Measurements from ENCODE around the gene CAMSAP1. TPM values are rescaled to one million over a fixed set of nuclear protein-coding genes. Genes with fewer than 3 reads are reported as not detected.
"Not testable (repeated sequence)": the region's sequence is repeated elsewhere in the genome, so short reads cannot be mapped to it uniquely, and the experiment has no call there.

The CAMSAP1 gene
- total and polyA plus RNA-seq, 4 donors = 41.7 to 58.8 (median 45.0) TPM

DNA sequence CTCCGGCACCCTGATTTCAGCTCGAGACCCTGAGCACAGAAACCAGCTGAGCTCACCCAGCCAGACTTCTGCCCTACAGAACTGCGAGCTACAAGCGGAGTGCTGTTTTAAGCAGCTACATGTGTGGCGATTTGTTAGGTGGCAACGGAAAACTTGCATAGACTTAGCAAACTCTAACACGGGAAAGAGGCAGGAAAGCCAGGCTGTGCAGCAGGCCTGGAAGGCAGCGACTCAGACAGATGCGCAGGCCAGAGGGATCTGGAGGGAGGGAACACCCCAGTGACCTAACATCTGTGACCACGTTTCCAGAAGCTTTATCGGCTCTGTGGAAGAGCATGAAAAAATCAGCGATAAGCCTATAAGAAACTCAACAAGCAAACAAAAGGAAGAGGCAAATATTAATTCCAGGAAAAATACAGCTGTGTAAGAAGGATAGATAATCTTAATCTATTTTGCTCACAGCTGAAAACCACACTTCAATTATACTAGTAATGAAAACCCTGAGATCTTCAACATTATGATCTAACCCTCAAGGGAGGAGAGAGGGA lies 42.9 kb upstream of the CAMSAP1 start:
- Histone ChIP-seq H3K27ac (ENCODE audit: low read depth, low read length) (no peak overlapping the region), H3K4me3 (ENCODE audit: low read depth, low read length) (no peak overlapping the region), H3K36me3 (ENCODE audit: control insufficient read depth, insufficient read depth, low read length) (peaks cover 89% of the 10 kb centered on the region), H3K9me3 (ENCODE audit: control insufficient read depth, insufficient read depth, low read length) (no peaks in the 10 kb centered on the region), H3K4me1 (ENCODE audit: control insufficient read depth, insufficient read depth, low read length) (no peaks in the 10 kb centered on the region), H3K27me3 (ENCODE audit: control insufficient read depth, insufficient read depth, low read length) (no peaks in the 10 kb centered on the region)
- WGBS (ENCODE audit: insufficient coverage) = 92% methylated on average over 9 of the region's 12 CpGs
- no peak for DNase-seq (ENCODE audit: low read depth in 4 of 6, low spot score in 6 of 6)

DNA sequence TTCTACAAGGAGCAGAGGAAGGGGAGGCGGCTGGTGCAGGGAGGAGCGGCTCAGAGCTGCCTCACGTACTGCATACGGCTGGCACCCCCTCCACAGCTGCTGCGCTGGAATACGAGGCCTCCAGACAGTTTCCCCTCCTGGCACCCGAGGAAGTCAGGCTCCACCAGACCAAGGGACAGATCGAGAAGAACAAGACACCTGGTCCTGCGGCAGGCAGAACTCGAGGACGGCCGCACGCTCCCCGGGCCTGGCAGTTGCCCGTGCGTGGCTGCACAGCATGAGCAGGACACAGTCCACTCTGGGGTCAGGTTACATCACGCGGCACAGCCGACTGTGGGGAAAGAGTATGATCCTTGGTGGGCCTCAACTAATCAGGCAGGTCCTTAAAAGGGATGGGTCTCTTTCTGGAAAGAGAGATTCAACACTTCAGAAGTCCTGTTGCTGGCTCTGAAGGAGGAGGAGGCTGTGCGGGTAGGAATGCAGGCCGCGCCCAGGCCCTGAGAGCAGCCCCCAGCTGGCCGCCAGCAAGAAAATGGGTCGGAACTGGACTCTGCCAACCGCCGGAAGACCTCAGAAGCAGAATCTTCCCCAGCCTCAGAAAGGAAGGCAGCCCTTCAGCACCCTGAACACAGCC lies 42.3 kb upstream of the CAMSAP1 start:
- Histone ChIP-seq H3K36me3 (ENCODE audit: control insufficient read depth, insufficient read depth, low read length) (peaks cover 92% of the 10 kb centered on the region), H3K4me1 (ENCODE audit: control insufficient read depth, insufficient read depth, low read length) (no peaks in the 10 kb centered on the region), H3K4me3 (ENCODE audit: low read depth, low read length) (no peak overlapping the region), H3K9me3 (ENCODE audit: control insufficient read depth, insufficient read depth, low read length) (no peaks in the 10 kb centered on the region), H3K27me3 (ENCODE audit: control insufficient read depth, insufficient read depth, low read length) (no peaks in the 10 kb centered on the region), H3K27ac (ENCODE audit: low read depth, low read length) (no peak overlapping the region)
- 91% methylated on average over 26 of the region's 26 CpGs for WGBS (ENCODE audit: insufficient coverage)
- DNase-seq (ENCODE audit: low read depth in 4 of 6, low spot score in 6 of 6) = no peak

DNA sequence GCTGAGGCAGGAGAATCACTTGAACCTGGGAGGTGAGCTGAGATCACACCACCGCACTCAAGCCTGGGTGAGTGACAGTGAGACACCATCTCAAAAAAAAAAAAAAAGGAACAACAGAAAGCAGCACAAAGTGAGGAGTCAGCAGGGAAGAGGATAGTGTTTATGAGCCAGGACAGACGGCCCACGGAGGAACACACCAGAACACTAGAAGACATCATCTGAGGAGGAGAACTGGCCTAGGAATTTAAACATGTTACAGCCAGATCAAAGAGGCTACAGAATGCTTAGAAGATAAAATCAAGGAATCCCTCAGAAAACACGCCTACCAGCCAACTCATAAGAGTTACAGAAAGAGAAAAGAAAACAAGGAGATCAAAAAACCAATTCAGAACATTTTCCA lies 41.6 kb upstream of the CAMSAP1 start:
- WGBS (ENCODE audit: insufficient coverage) = no CpG with 5 or more reads among the region's 4 CpGs
- Histone ChIP-seq H3K4me3 (ENCODE audit: low read depth, low read length) (no peak overlapping the region), H3K9me3 (ENCODE audit: control insufficient read depth, insufficient read depth, low read length) (no peaks in the 10 kb centered on the region), H3K27ac (ENCODE audit: low read depth, low read length) (no peak overlapping the region), H3K4me1 (ENCODE audit: control insufficient read depth, insufficient read depth, low read length) (no peaks in the 10 kb centered on the region), H3K27me3 (ENCODE audit: control insufficient read depth, insufficient read depth, low read length) (no peaks in the 10 kb centered on the region), H3K36me3 (ENCODE audit: control insufficient read depth, insufficient read depth, low read length) (peaks cover 92% of the 10 kb centered on the region)
- DNase-seq (ENCODE audit: low read depth in 4 of 6, low spot score in 6 of 6) = no peak

DNA sequence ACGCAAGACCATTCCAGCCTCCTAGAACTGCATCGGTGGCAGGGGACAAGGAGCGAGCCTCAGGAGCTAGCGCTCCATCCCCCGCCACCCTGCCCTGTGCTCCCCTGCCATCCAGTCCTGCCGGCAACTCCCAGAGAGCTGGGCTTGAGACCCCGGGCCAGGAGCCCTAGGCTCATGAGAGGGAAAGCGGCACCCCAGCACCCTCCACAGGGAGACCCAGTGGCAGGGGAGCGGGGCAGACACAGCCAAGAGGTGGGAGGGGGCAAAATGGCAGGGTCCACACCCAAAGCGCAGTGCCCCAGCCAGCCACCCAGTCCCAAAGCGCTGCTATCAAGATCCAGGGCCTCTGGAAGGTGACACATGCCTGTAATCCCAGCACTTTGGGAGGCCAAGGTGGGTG lies 41.1 kb upstream of the CAMSAP1 start:
- Histone ChIP-seq H3K4me3 (ENCODE audit: low read depth, low read length) (no peak overlapping the region), H3K27ac (ENCODE audit: low read depth, low read length) (no peak overlapping the region), H3K36me3 (ENCODE audit: control insufficient read depth, insufficient read depth, low read length) (peaks cover 91% of the 10 kb centered on the region), H3K4me1 (ENCODE audit: control insufficient read depth, insufficient read depth, low read length) (no peaks in the 10 kb centered on the region), H3K27me3 (ENCODE audit: control insufficient read depth, insufficient read depth, low read length) (no peaks in the 10 kb centered on the region), H3K9me3 (ENCODE audit: control insufficient read depth, insufficient read depth, low read length) (no peaks in the 10 kb centered on the region)
- WGBS (ENCODE audit: insufficient coverage) = 86% methylated on average over 11 of the region's 11 CpGs
- no peak for DNase-seq (ENCODE audit: low read depth in 4 of 6, low spot score in 6 of 6)

DNA sequence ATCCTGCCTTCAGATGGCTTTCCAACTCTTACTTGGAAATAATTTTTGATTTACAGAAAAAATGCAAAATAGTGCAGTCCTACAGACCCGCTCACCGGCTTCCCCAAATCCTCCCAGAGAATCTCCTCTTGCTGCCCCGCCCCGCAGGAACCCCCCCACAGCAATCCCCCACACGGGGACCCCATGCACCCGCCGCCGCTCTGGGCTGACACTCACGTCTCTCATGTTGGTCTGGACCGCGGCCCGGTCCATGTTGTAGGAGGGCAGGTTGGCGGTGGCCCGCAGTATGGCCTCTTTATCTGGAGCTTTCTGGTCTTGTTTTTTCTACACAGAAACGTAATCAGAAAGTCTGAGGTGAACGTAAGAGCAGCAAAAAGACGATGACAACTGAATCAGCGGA lies 40.2 kb upstream of the CAMSAP1 start:
- WGBS (ENCODE audit: insufficient coverage) = 93% methylated on average over 10 of the region's 18 CpGs
- H3K27ac ChIP-seq (ENCODE audit: low read depth, low read length) = no peak overlapping the region
- DNase-seq (ENCODE audit: low read depth in 4 of 6, low spot score in 6 of 6) = no peak
- H3K4me1 ChIP-seq (ENCODE audit: control insufficient read depth, insufficient read depth, low read length) = no peaks in the 10 kb centered on the region
- no peaks in the 10 kb centered on the region for H3K27me3 ChIP-seq (ENCODE audit: control insufficient read depth, insufficient read depth, low read length)
- H3K9me3 ChIP-seq (ENCODE audit: control insufficient read depth, insufficient read depth, low read length) = no peaks in the 10 kb centered on the region
- H3K36me3 ChIP-seq (ENCODE audit: control insufficient read depth, insufficient read depth, low read length) = peaks cover 83% of the 10 kb centered on the region
- no peak overlapping the region for H3K4me3 ChIP-seq (ENCODE audit: low read depth, low read length)

DNA sequence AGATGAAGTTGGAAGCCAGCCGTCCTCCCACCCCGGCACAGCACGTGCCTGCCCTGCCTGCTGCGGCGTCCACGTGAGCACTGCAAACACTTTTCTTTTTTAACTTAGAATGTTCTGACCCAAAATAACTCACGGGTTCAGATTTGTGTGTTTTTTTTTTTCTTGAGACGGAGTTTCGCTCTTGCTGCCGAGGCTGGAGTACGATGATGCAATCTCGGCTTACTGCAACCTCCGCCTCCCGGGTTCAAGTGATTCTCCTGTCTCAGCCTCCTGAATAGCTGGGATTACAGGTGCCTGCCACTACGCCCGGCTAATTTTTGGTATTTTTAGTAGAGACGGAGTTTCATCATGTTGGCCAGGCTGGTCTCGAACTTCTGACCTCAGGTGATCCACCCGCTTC lies 39.8 kb upstream of the CAMSAP1 start:
- H3K36me3 ChIP-seq (ENCODE audit: control insufficient read depth, insufficient read depth, low read length) = peaks cover 83% of the 10 kb centered on the region
- WGBS (ENCODE audit: insufficient coverage) = 98% methylated on average over 16 of the region's 19 CpGs
- not testable (repeated sequence) for H3K4me1 ChIP-seq (ENCODE audit: control insufficient read depth, insufficient read depth, low read length); H3K27ac ChIP-seq (ENCODE audit: low read depth, low read length); DNase-seq (ENCODE audit: low read depth in 4 of 6, low spot score in 6 of 6); H3K27me3 ChIP-seq (ENCODE audit: control insufficient read depth, insufficient read depth, low read length); H3K9me3 ChIP-seq (ENCODE audit: control insufficient read depth, insufficient read depth, low read length); H3K4me3 ChIP-seq (ENCODE audit: low read depth, low read length)

DNA sequence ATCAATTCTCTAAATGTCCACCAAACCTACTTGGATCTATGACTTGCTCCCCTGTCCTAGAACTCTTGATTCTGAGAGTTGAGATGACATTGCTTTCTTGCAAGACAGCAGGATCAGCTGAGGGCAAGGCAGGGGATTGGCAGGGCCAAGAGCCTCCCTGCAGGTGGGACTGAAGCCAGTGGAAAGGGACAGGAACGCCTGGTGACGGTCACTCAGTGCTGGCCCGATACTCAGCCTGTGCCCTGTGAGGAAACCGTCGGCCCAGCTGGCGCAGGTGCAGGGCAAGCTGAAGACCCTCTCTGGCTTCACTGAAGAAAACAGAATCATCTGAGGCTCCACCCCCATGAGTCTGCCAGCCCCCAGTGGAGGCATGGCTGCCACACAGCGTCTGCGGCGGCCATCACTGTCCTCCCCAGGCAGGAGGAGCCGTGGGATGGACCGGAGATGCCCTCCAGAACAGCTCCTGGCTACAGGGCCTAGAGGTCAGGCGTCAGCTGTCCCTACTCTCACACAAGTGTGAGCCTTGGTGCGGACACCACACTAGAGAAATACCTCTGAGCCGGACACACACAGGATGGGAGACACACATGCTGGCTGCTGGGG lies 39.1 kb upstream of the CAMSAP1 start:
- H3K4me3 ChIP-seq (ENCODE audit: low read depth, low read length) = no peak overlapping the region
- no peaks in the 10 kb centered on the region for H3K9me3 ChIP-seq (ENCODE audit: control insufficient read depth, insufficient read depth, low read length)
- H3K4me1 ChIP-seq (ENCODE audit: control insufficient read depth, insufficient read depth, low read length) = no peaks in the 10 kb centered on the region
- WGBS (ENCODE audit: insufficient coverage) = 96% methylated on average over 14 of the region's 14 CpGs
- H3K27ac ChIP-seq (ENCODE audit: low read depth, low read length) = no peak overlapping the region
- H3K27me3 ChIP-seq (ENCODE audit: control insufficient read depth, insufficient read depth, low read length) = no peaks in the 10 kb centered on the region
- DNase-seq (ENCODE audit: low read depth in 4 of 6, low spot score in 6 of 6) = no peak
- peaks cover 84% of the 10 kb centered on the region for H3K36me3 ChIP-seq (ENCODE audit: control insufficient read depth, insufficient read depth, low read length)

DNA sequence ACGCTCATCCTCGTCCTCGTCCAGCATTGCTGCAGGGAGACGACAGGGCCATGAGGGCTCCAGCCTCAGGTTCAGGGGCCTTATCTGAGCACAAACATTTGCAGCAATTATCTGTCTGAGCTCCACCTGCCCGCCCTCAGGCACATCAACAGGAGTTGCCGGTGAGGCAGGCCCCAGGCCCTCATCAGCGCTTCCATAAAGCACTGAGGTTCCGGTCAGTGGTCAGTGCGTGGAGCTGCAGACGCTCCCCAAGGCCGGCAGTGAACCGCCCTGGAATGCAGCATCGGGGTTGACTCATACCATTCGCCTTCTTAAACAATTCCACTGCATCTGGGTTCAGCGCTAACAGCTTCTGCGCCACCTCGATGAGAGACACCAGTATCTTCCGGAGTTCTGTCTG lies 38.6 kb upstream of the CAMSAP1 start:
- 95% methylated on average over 14 of the region's 18 CpGs for WGBS (ENCODE audit: insufficient coverage)
- H3K27me3 ChIP-seq (ENCODE audit: control insufficient read depth, insufficient read depth, low read length) = no peaks in the 10 kb centered on the region

DNA sequence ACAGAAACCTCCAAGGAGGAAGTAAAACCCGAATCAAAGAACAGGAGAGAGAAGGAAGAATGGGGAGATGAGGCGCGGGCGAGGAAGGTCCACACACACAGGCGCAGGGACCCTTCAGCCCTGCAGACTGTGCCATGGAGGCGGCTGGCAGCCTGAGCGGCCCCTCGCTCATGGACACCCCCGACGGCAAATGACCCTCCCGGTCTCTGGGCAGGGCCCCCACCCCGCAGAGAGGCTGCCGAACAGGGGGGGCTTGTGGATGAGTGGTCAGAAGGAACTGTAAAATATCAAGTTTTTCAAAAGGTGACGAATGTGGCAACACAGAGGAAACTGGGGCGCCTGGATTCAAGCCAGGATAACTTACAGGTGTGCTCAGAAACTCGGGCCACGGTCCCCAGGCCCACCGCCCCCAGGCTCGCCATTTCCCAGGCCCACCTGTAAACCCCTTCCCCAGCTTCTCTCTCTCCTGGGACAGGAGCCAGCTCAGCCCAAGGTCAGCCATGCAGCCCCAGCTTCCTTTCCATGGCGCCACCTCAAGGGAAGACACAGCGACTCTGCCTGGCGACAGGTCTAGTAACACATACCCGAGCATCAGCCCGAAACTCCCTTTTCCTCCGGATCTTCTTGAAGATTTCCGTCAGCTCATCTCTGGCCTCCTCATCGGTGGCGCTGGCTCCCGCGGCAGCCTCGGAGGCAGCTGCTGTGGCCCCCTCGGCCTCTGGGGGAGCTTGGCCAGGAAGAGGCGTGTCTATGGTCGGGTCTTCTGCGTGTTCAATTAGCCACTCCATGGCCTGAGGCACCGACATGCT lies 37.3 kb upstream of the CAMSAP1 start:
- peaks cover 83% of the 10 kb centered on the region for H3K36me3 ChIP-seq (ENCODE audit: control insufficient read depth, insufficient read depth, low read length)
- H3K9me3 ChIP-seq (ENCODE audit: control insufficient read depth, insufficient read depth, low read length) = no peaks in the 10 kb centered on the region
- no peak for DNase-seq (ENCODE audit: low read depth in 4 of 6, low spot score in 6 of 6)
- no peak overlapping the region for H3K4me3 ChIP-seq (ENCODE audit: low read depth, low read length)
- H3K4me1 ChIP-seq (ENCODE audit: control insufficient read depth, insufficient read depth, low read length) = no peaks in the 10 kb centered on the region
- WGBS (ENCODE audit: insufficient coverage) = 92% methylated on average over 35 of the region's 36 CpGs
- H3K27ac ChIP-seq (ENCODE audit: low read depth, low read length) = no peak overlapping the region
- no peaks in the 10 kb centered on the region for H3K27me3 ChIP-seq (ENCODE audit: control insufficient read depth, insufficient read depth, low read length)

More for the DNA sequence above, 38.6 kb upstream of the CAMSAP1 start:
- Histone ChIP-seq H3K4me1 (ENCODE audit: control insufficient read depth, insufficient read depth, low read length) (no peaks in the 10 kb centered on the region), H3K27ac (ENCODE audit: low read depth, low read length) (no peak overlapping the region), H3K4me3 (ENCODE audit: low read depth, low read length) (no peak overlapping the region), H3K9me3 (ENCODE audit: control insufficient read depth, insufficient read depth, low read length) (no peaks in the 10 kb centered on the region), H3K36me3 (ENCODE audit: control insufficient read depth, insufficient read depth, low read length) (peaks cover 85% of the 10 kb centered on the region)
- DNase-seq (ENCODE audit: low read depth in 4 of 6, low spot score in 6 of 6) = no peak
